HG03097 (cell line): ENCODE measurements around the gene SH3TC1.

ENCODE experiments used
- ATAC-seq: cut with Tn5 transposase; IDR thresholded peaks from one replicate; pipeline ENCODE4 v1.9.1; 2021; ENCODE audit not compliant: unreplicated experiment, low FRiP score

The SH3TC1 gene

DNA sequence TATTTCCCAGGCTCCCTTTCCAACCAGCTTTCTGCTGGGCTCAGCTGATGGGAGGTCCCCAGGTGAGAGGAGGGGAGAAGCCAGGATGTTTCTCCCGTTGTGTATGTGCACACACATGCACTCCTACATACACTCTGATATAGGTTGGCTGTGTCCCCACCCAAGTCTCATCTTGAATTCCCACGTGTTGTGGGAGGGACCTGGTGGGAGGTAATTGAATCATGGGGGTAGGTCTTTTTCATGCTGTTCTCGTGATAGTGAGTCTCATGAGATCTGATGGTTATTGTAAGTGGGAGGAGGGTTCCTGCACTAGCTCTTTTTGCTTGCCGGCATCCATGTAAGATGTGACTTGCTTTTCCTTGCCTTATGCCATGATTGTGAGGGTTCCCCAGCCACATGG is 58.8 kb downstream of the SH3TC1 start:
- ATAC-seq = no peak

DNA sequence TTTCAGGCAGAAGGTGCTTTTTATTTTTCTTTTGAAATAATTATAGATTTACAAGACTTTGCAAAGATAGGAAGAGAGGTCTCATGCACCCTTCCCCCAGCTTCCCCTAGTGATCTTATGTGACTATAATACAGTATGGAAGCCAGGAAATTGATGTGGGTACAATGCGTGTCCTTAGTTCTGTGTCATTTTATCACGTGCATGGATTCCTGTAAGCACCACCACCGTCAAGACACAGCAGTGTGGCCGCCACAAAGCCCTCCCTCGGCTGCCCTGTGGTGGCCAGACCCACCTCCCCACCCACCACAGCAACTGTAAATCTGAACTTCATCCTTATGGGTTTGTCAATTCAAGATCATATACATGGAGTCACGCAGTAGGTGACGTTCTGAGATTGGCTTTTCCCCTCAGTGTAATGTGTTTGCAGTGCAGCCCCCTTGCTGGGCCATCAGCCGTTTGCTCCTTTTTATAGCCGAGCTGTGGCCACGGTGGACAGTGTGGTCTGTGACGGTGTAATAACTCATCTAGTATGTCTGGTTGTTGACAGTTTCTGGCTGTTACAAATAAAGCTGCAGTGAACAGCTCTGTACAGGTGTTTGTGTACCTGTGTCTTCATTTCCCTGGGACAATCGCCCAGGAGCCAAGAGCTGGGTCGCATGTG is 59.6 kb downstream of the SH3TC1 start:
- no peak for ATAC-seq

DNA sequence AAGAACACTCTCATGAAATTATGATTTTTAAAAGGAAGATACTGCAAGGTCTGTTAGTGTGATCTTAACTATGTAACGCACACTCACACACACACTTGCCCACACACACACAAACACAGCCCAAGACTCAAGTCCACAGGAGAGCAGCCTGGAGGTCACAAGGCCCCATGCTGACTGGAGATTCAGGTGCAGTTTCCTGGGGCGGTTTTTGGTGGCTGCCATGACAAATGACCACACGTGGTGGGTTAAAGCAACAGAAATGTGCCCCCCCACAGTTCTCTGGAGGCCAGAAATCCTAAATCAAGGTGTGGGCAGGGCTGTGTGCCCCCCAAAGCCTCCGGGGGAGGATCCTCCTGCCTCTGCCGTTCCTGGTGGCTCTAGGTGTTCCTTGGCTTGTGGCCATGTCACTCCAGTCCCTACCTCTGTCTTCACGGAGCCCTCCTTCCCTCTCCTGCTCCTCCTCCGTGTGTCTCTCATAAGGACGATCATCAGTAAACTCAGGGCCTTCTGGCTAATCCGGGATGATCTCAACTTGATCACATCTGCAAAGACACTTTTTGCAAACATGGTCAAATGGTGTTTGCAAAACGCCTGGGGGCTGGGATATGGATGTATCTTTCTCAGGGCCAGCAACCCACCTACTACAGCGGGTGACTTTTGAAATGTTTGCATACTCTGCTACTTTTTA is 60.8 kb downstream of the SH3TC1 start:
- no peak for ATAC-seq

DNA sequence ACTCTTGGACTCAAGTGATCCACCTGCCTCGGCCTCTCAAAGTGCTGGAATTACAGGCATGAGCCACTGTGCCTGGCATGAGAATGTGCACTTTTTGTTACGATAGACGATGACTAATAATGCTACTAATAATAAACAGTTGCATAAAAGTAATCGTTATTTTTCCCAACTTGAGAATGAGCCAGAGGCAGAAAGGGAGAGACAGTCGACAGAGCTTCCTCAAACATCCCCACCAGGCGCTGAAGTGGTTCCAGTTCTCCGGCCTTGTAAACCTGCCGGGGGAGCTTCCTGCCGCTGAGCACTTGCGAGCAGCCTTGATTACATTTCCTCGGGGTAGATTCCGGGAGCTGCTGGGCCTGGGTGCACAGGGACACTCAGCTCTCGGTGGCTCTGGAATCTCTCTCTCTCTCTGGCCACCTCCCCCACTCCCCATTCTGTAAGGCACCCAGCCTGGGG is 61.6 kb downstream of the SH3TC1 start:
- ATAC-seq = no peak

DNA sequence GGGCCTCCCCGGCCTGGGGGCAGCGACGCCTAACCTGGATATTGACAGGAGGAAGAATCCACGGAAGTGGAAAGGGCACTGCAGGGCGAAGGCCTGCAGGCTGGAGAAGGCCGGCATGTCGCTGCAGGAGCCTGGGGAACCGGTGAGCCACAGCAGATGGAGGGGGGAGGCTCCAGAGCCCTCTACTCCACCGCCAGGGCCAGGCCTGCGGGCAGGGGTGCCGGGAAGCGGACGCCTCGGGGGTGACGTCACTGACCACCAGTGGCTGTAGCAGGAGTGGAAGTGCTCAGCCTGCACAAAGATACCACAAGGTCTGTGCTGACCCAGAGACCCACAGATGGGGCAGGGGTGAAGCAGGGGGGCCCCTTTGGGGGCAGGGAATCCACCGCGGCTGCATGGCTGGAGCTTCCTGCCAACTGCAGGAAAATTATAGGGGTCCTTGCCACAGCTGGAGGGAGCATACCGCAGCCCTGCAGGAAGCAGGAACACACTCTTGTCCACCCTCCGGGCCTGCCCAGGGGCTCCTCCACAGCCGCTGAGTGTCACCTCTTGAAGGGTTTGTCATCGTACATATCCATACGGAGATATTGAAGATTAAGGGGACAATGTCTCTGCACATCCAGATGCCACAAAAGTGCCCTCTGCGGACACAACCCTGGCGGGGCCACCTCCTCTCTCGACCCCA is 62.9 kb downstream of the SH3TC1 start:
- no peak for ATAC-seq

DNA sequence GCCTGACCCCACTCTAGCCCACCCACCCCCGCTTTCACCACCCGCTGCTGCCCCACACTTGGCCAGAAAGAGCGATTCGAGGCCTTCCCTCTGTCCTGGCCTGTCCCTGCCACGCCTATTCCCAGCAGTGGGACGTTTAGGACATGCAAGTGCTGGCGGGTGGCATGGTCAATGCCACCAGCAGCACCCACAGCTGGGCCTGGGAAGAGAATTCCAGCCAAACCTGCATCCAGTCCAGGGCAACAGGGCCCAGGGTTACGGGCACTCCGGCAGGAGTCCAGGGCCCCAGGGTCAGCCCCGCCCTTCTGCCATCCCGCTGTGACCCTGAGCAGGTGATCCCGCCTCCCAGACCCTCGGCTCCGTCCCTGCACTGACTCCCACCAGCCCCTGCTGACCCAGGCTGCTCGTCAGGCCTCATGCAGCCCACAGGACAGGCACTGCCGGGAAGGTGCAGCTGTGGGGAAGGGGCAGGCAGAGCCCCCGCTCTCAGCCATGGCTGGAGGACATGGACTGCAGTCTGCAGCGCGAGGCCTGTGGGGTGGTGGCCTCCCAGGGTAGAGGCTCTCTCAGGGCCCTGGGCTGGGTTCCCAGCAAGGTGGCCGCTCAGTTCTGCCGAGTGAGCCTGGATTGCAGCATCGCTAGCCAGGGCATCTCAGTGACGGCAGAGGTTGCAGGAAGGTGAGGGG is 63.7 kb downstream of the SH3TC1 start:
- ATAC-seq = no peak

DNA sequence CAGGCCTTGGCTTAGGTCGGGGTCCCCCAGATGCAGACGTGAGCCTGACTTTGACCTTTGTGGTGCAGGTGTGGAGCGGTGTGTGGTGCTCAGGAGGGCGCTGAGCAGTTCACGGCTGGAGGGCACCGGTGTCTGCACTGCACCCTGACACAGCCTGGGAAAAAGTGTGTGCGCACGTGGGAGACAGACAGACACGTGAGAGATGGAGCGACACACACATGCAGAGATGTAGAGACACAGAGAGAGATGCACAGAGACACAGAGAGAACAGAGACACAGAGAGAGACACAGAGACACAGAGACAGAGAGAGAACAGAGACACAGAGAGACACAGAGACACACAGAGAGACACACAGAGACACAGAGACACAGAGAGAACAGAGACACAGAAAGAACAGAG is 64.3 kb downstream of the SH3TC1 start:
- no peak for ATAC-seq

DNA sequence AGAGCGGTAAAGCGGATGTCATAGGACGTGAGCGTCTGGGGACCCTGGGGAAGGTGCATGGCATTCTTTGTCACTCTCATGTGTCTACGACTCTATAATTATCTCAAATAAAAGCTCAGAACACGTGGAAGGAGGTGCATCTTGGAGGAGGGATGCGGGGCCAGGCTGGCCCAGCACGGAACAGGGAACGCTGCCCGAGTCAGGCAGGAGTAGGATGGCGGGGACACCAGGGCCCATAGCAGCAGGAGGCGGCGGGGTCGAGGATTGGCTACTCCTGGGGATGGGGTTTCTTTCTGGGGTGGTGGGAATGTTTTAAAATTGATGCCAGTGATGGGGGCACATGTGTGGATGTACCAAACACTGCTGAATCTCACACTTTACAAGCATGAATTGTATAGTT is 65.0 kb downstream of the SH3TC1 start:
- no peak for ATAC-seq

DNA sequence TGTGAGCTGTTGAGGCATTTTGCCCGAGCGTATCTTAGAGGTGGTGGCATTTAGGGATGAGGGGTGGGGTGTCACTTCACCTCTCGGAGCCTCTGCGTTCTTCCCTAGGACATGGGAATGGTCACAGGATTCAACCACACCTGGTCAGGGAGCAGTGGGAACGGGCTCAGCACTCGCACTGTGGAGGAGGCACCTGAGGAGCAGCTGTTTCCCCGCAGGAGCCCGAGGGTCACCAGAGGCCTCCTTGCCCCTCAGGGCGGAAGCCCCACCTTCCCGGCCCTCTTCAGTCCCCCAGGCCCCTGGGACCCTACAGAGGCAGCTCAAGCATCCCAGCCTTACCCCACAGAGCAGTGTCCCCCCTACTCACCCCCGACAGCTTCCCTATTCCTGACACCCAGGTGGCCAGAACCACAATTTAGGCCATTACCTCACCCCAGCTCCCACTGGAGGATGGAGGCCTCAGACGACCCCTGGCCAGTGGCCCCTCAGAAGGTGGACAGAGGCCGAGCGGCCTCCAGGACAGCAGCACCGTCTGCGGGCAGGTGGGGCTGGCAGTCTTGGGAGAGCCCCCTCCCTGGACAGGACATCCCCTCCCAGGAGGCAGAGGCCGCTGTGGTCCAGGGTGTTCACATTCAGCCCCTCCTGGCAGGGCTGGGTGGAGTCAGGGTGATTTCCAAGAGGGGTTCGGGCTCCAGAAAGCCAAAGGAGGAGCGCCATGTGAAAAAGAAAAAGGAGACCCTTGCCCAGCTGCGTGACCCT is 66.3 kb downstream of the SH3TC1 start:
- no peak for ATAC-seq

DNA sequence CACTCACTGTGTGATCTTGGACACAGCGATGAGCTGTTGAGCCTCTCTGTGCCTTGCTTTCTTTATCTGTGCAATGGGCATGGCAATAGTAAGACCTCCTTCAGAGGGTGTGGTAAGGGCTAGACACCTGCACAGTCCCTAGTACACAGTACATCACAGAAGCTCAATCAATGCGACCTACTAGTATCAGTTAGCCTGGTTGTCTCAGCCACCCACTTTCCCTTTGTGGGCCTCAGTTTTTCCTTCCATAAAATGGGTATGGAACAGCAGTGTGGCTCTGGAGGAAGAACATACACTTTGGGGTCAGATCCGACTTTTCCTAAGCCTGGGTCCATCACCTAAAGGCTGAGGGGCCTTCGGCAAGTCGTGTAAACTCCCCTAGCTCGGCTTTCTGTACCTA is 67.0 kb downstream of the SH3TC1 start:
- no peak for ATAC-seq

DNA sequence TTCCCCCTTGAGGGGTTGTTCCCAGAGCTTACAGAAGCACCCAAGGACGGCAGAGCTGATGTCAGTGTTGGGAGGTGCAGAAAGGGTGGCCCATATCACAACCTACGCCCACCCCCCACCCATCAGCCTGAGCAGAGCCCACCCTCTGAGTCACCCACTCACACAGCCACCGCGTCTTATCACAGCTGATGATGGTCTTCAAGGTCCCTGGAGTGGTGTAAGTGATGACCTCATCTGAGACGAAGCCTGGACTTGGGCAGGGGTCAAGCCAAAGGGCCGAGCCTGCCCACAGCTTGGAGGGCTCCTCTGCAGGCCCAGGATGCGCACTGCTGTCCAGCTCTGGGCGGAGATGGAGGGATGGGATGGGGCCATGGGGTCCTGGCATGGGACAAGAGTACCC is 67.4 kb downstream of the SH3TC1 start:
- ATAC-seq = no peak

DNA sequence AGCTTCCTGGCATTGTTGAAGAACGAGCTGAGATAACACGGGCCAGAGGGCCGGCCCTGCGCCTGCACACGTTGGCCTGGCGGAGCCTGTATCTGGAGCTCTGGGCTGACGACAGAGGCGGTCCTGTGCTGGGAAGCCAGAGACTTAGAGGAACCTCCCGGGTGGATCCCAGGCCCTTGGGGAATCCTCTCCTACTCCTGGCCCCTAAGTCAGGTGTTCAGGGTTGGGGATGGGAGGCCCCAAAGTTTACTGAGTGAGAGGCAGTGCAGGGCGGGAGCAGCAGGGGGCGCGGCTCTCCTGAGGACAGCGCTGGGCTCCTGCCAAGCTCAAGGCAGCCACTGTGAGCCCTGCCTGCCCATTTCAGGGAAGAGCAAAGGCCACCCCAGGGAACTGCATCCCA is 68.0 kb downstream of the SH3TC1 start:
- ATAC-seq = no peak

DNA sequence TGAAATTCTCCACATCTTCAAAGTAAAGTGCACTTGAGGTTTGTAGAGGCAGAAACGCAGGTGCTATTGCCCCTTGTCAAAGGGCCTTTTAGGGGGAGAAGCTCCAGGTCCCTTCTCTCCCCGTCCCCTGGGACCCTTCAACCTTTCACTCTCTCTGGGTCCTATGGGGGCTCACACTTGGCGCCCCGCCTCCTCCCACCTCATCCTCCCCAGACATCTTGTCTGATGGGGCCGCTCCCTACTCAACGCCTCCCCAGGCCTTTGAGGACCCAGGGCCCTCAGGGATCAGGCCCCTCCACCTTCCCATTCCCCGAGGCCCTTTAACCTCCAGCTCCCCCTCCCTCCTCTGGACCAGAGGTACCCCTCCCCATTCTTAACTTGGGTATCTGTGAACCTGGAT is 69.1 kb downstream of the SH3TC1 start:
- ATAC-seq = no peak

DNA sequence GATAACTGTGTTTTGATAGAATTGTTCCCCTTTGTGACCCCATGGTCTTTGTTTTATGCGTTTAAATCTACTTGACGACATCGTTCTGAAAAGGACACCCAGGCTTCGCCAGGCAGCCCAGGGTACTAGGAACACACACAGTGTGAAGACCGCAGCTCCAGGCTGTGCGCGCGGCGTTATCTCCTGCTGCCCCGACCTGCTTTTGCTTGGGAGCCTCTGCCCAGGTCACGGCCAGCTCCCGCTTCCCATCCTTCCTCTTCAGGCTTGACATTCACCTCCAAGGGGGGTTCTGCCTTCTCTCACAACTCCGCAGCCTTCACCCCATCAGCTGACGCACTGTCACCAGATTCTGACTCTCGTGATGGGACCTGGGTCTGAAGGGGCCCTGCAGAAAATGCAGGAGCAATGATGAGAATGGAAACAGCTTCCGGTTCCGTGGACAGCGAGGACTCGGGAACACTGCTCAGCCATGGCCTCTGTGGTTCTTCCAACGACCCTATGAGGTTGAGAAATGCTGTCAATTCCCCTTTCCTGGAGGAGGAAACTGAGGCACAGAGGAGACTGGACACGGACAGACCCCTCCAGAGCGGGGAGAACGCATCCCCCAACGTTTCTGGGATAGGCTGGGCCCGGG is 69.9 kb downstream of the SH3TC1 start:
- no peak for ATAC-seq

DNA sequence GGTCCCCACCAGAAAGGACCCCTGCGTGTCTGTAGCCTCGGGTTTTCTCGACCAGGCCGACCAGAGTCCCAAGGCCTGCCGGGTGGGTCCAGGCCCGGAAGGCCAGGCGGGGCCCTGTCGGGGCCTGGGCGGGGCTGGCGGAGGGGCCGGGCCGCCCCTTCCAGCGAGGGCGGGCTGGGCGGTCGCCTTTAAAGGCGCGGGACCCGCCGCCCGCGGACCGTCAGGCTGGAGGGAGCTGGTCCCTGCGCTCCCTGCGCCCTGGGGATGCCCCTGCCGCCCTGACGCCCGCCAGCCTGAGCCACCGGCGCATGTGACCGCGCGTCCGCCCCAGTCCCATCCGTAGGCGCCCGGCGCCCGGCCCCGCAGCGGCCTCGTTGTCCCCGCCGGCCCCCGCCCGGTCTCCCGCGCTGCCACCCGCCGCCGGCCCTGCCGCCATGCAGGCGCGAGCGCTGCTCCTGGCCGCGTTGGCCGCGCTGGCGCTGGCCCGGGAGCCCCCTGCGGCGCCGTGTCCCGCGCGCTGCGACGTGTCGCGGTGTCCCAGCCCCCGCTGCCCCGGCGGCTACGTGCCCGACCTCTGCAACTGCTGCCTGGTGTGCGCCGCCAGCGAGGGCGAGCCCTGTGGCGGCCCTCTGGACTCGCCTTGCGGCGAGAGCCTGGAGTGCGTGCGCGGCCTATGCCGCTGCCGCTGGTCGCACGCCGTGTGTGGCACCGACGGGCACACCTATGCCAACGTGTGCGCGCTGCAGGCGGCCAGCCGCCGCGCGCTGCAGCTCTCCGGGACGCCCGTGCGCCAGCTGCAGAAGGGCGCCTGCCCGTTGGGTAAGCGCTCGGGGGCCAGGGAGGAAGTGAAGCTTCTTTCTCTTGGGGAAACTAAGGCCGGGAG is 70.7 kb downstream of the SH3TC1 start, which contains the start of gene HTRA3:
Gene HTRA3, plus strand, starts transcription at position 220 of the 883 bp plus-strand sequence. Its CDS starts 215 bp downstream, at position 435.
- ATAC-seq = no peak

DNA sequence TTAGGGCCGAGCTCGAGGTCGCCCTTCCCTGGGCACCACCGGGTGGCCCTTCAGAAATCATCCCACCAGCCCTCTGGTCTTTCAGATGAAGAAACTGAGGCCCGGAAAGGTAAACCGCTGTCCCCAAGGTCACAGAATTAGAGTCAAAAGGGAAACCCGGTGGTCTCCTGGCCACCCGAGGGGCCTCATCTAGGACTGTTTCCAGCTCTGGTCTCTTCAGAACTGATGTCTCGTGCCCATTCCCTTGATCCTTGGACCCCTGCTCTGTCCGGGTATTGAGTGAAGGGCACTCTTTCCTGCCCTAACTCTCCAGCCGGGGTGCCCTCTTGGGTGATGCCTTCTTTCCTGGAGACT is 71.3 kb downstream of the SH3TC1 start:
- no peak for ATAC-seq

DNA sequence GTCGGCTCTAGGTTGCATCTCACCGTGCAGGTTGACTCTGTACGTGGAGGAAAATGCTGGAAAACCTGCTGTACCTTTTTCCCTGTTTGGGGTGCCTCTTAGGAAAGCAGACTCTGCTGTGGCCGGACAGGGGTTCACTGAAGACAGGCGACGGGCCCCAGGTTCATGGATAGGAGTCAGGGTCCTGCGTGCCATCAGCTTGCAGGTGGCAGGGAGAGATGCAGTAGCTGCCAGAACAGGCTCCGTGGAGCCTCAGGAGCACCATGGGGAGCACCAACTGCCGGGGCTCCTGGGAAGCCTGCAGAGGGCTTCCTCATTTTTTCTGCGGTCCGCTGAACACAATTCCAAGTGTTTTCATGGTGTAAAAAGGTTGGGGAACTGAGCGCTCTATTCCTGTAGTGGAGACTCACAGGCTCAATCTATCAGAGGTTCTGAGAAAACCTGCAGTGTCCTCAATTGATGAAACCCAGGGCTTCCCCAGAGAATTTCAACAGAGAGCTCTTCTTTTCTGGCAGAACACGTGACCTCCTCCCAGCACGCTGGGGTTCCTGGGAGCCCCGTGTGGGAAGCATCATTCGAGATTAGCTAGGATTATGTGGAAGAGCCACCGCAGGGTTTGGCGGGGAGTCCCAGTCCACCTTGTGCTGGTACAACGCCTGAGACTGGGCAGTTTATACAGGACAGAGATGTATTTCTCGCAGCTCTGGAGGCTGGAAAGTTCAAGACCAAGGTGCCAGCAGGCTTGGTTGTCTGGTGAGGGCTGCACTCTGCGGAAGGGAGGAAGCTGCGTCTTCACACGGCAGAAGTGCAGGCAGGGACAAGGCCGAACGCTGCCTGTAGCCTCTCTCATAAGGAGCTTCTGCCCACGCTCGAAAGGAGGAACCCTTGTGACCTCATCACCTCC is 72.1 kb downstream of the SH3TC1 start:
- ATAC-seq = no peak

DNA sequence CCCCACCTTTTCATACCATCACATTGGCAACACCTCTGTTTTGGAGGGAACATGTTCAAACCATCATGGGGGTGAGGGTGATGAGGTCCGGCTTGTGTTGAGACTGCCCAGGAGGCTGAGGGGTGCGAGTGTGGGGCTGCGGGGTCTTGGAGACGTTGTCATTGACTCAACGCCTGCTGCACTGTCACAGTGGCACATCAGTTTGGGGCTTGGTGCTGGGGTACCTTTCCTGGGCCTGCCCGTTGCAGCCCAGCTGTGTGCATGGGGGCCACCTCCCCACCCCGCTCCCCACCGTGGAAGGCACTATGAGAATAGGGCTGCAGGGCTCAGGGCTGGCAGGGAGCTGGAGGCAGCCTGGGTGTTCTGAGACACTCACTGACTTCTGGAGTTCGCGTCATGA is 72.7 kb downstream of the SH3TC1 start:
- ATAC-seq = no peak
